ENCODE measurements around the gene USP54.

DNA sequence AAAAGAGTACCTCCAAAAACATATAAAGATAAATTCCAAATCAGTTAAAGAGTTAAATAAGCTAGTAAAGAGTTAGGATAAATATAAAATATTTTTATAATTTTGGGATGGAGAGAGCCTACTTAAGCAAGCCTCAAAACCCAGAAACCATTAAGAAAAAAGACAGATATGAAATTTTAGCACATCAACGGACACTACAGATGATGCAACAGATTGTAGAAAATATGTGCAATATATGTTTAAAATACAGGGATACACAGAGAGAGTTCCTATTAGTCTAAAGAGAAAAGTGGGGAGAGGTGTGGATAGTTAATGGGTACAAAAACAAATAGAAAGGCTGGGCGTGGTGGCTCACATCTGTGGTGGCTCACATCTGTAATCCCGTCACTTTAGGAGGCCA is 23.6 kb upstream of the USP54 start:
- no peak for TF ChIP-seq CTCF (IDR thresholded peaks at IDR 0.05)
- no peak for TF ChIP-seq EP300 (IDR thresholded peaks at IDR 0.05)

Measured in ovary (tissue), 3 donors.